ENCODE results near the gene CCNY. TPM values are rescaled to one million over a fixed set of nuclear protein-coding genes. Genes with fewer than 3 reads are reported as not detected.

Gene CCNY
- total RNA-seq, 1 donor from 2014 or later = 29.4 TPM

- no peak for DNase-seq
Observed at GRCh38 chr10:35456153-35456720, 119.9 kb downstream of the CCNY start.

GRCh38 chr10:35456784-35457183 is 120.5 kb downstream of the CCNY start:
- DNase-seq = no peak

GRCh38 chr10:35458500-35459448 is 122.5 kb downstream of the CCNY start:
- no peak for DNase-seq

GRCh38 chr10:35459449-35459847 is 123.1 kb downstream of the CCNY start:
- DNase-seq = no peak

- no peak for DNase-seq
Observed at GRCh38 chr10:35460852-35461460, 124.6 kb downstream of the CCNY start.

GRCh38 chr10:35462491-35462934 is 126.2 kb downstream of the CCNY start:
- no peak for DNase-seq

GRCh38 chr10:35463105-35463867 is 127.0 kb downstream of the CCNY start:
- no peak for DNase-seq

- no peak for DNase-seq
Observed at GRCh38 chr10:35463878-35464277, 127.6 kb downstream of the CCNY start.

GRCh38 chr10:35464825-35465456 is 128.6 kb downstream of the CCNY start:
- DNase-seq = no peak

- DNase-seq = no peak
Observed at GRCh38 chr10:35465673-35466072, 129.4 kb downstream of the CCNY start.

- DNase-seq = no peak
Observed at GRCh38 chr10:35466170-35466569, 129.9 kb downstream of the CCNY start.

GRCh38 chr10:35466661-35467060 is 130.4 kb downstream of the CCNY start:
- DNase-seq = no peak

- no peak for DNase-seq
Observed at GRCh38 chr10:35467186-35467585, 130.9 kb downstream of the CCNY start.

- no peak for DNase-seq
Observed at GRCh38 chr10:35470248-35470924, 134.1 kb downstream of the CCNY start.

- no peak for DNase-seq
Observed at GRCh38 chr10:35470925-35471315, 134.6 kb downstream of the CCNY start.

- no peak for DNase-seq
Observed at GRCh38 chr10:35471435-35471834, 135.1 kb downstream of the CCNY start.

GRCh38 chr10:35480142-35480541 is 143.8 kb downstream of the CCNY start:
- no peak for DNase-seq

GRCh38 chr10:35481413-35481812 is 145.1 kb downstream of the CCNY start:
- DNase-seq = no peak

- DNase-seq = no peak
Observed at GRCh38 chr10:35486297-35486990, 150.1 kb downstream of the CCNY start.

GRCh38 chr10:35487336-35488034 is 151.2 kb downstream of the CCNY start:
- DNase-seq = no peak
